ENCODE data around the gene TOX2. TPM values are rescaled to one million over a fixed set of nuclear protein-coding genes. Genes with fewer than 3 reads are reported as not detected.

TOX2 gene
- total RNA-seq, 2 donors from 2014 or later: 8.8 to 52.8 TPM

GRCh38 chr20:44018942-44019637 lies 104.4 kb downstream of the TOX2 start:
- intact Hi-C loops (cut with DNase I): loop anchor here (2.0 to 10.0 kb wide), 6 partner anchors 63 to 1756 kb away; partner anchors contain the start of gene JPH2
- Histone ChIP-seq H3K4me3 (no peak overlapping the region), H3K27me3 (replicated peaks; ENCODE audit: insufficient read depth) (no peaks in the 10 kb centered on the region), H3K9me3 (no peaks in the 10 kb centered on the region), H3K36me3 (no peaks in the 10 kb centered on the region), H3K4me1 (replicated peaks) (no peaks in the 10 kb centered on the region), H3K27ac (peak overlapping the region; percentile 21 to 28)
- TF ChIP-seq POLR2A (IDR thresholded peaks at IDR 0.05) (no peak), POLR2AphosphoS5 (IDR thresholded peaks at IDR 0.05) (no peak)
- TF ChIP-seq, protein P1, sequence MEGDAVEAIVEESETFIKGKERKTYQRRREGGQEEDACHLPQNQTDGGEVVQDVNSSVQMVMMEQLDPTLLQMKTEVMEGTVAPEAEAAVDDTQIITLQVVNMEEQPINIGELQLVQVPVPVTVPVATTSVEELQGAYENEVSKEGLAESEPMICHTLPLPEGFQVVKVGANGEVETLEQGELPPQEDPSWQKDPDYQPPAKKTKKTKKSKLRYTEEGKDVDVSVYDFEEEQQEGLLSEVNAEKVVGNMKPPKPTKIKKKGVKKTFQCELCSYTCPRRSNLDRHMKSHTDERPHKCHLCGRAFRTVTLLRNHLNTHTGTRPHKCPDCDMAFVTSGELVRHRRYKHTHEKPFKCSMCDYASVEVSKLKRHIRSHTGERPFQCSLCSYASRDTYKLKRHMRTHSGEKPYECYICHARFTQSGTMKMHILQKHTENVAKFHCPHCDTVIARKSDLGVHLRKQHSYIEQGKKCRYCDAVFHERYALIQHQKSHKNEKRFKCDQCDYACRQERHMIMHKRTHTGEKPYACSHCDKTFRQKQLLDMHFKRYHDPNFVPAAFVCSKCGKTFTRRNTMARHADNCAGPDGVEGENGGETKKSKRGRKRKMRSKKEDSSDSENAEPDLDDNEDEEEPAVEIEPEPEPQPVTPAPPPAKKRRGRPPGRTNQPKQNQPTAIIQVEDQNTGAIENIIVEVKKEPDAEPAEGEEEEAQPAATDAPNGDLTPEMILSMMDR (IDR thresholded peaks at IDR 0.05): no peak
- WGBS: 41% methylated on average over 2 of the region's 2 CpGs
- DNase-seq (ENCODE audit: low spot score): no peak

DNA sequence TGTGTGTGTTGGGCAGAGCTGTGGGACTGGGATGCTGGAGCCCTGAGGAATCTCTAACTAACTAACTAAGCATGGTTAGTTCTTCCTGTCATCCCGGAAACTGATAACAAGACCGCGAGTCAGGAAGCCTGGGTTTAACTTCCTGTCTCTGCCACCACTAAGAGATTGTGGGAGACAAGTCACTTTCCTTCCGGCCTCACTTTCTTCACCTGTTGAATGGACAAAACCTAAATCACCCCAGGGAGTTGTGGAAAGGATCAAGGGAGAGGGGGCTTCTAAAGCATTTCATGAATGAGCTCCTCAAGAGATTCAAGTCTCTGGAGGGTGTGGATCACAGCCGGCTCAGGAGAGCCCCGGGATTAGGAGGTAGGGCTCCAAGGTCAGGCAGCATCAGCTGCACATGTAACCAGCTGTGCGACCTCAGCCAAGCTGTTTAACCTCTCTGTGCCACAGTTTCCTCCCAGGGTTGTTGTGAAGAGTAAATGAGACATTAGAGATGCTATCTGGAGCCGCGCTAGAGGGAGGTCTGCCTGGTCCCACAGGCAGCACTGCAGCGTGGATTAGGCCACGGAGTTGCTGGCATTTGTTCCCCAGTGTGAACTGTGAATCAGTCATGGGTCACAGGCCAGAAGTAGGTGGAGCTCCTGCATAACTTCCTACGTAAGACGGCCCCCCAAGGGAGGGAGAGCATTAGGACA lies 105.1 kb downstream of the TOX2 start:
- TF ChIP-seq, protein P1 (IDR thresholded peaks at IDR 0.05): no peak
- TF ChIP-seq POLR2A (IDR thresholded peaks at IDR 0.05) (no peak), POLR2AphosphoS5 (IDR thresholded peaks at IDR 0.05) (no peak)

GRCh38 chr20:44020406-44021148 lies 105.9 kb downstream of the TOX2 start:
- no peaks in the 10 kb centered on the region for H3K4me1 ChIP-seq (replicated peaks)
- intact Hi-C loops (cut with DNase I): no loop called here
- no peaks in the 10 kb centered on the region for H3K9me3 ChIP-seq
- no peak overlapping the region for H3K4me3 ChIP-seq
- no peak overlapping the region for H3K27ac ChIP-seq
- DNase-seq (ENCODE audit: low spot score): no peak
- H3K27me3 ChIP-seq (replicated peaks; ENCODE audit: insufficient read depth): no peaks in the 10 kb centered on the region
- TF ChIP-seq POLR2A (IDR thresholded peaks at IDR 0.05): no peak
- no peak for TF ChIP-seq POLR2AphosphoS5 (IDR thresholded peaks at IDR 0.05)
- TF ChIP-seq, protein P1 (IDR thresholded peaks at IDR 0.05): no peak
- 84% methylated on average over 12 of the region's 12 CpGs for WGBS
- H3K36me3 ChIP-seq: no peaks in the 10 kb centered on the region

More for the DNA sequence above, 105.1 kb downstream of the TOX2 start:
- 54% methylated on average over 13 of the region's 13 CpGs for WGBS
- no peak for DNase-seq (ENCODE audit: low spot score)
- Histone ChIP-seq H3K36me3 (no peaks in the 10 kb centered on the region), H3K4me1 (replicated peaks) (no peaks in the 10 kb centered on the region), H3K9me3 (no peaks in the 10 kb centered on the region), H3K27ac (peak overlapping the region in 1 of 2 donors; percentile 28), H3K27me3 (replicated peaks; ENCODE audit: insufficient read depth) (no peaks in the 10 kb centered on the region), H3K4me3 (no peak overlapping the region)
- intact Hi-C loops (cut with DNase I): loop anchor here (2.0 to 10.0 kb wide), 6 partner anchors 63 to 1755 kb away; partner anchors contain the start of gene JPH2

GRCh38 chr20:44021186-44021585 lies 106.5 kb downstream of the TOX2 start:
- no peak for DNase-seq (ENCODE audit: low spot score)
- 94% methylated on average over 6 of the region's 6 CpGs for WGBS
- H3K36me3 ChIP-seq: no peaks in the 10 kb centered on the region
- H3K4me3 ChIP-seq: no peak overlapping the region
- intact Hi-C loops (cut with DNase I): no loop called here
- no peaks in the 10 kb centered on the region for H3K27me3 ChIP-seq (replicated peaks; ENCODE audit: insufficient read depth)
- no peak overlapping the region for H3K27ac ChIP-seq
- TF ChIP-seq POLR2A (IDR thresholded peaks at IDR 0.05) (no peak), POLR2AphosphoS5 (IDR thresholded peaks at IDR 0.05) (no peak)
- TF ChIP-seq, protein P1 (IDR thresholded peaks at IDR 0.05): no peak
- H3K4me1 ChIP-seq (replicated peaks): no peaks in the 10 kb centered on the region
- no peaks in the 10 kb centered on the region for H3K9me3 ChIP-seq

Data from prostate gland (tissue), 2 donors.